Hepatocyte (in vitro differentiated cells): ENCODE data around the gene SPATA19. TPM values are rescaled to one million over a fixed set of nuclear protein-coding genes. Genes with fewer than 3 reads are reported as not detected.

Experiments used
- DNase-seq: peaks from one replicate; pipeline ENCODE4 v3.0.0-alpha.2; 2016; ENCODE audit warnings: low spot score
- H2AFZ ChIP-seq: fragments of 200-600 bp; sonication (generic); 2 replicates; pipeline ENCODE4 v1.6.0; 2016; ENCODE audit warnings: antibody characterized with exemption, mild to moderate bottlenecking
- H3K27ac ChIP-seq: fragments of 200-600 bp; sonication (generic); 2 replicates; pipeline ENCODE4 v1.5.1; 2016; ENCODE audit warnings: mild to moderate bottlenecking
- H3K27me3 ChIP-seq: fragments of 200-600 bp; sonication (generic); 2 replicates; pipeline ENCODE4 v1.6.1; 2016
- H3K36me3 ChIP-seq: fragments of 200-600 bp; sonication (generic); replicated peaks from 2 replicates; pipeline ENCODE4 v1.5.1; 2016; ENCODE audit warnings: low read depth; ENCODE audit not compliant: insufficient read depth
- H3K4me1 ChIP-seq: fragments of 200-600 bp; sonication (generic); 2 replicates; pipeline ENCODE4 v1.5.1; 2016; ENCODE audit warnings: mild to moderate bottlenecking, moderate library complexity; ENCODE audit not compliant: insufficient read depth
- H3K4me2 ChIP-seq: fragments of 200-600 bp; sonication (generic); 2 replicates; pipeline ENCODE4 v1.6.0; 2016
- H3K4me3 ChIP-seq: fragments of 200-600 bp; sonication (generic); 2 replicates; pipeline ENCODE4 v1.5.1; 2016; ENCODE audit warnings: mild to moderate bottlenecking
- H3K79me2 ChIP-seq: fragments of 200-600 bp; sonication (generic); 2 replicates; pipeline ENCODE4 v1.6.0; 2017; ENCODE audit warnings: mild to moderate bottlenecking
- H3K9me2 ChIP-seq: fragments of 200-600 bp; sonication (generic); replicated peaks from 2 replicates; pipeline ENCODE4 v1.6.0; 2017; ENCODE audit warnings: mild to moderate bottlenecking; ENCODE audit not compliant: insufficient read depth
- H3K9me3 ChIP-seq: fragments of 200-600 bp; sonication (generic); 2 replicates; pipeline ENCODE4 v1.5.1; 2016; ENCODE audit warnings: low read depth, mild to moderate bottlenecking
- H4K20me1 ChIP-seq: fragments of 200-600 bp; sonication (generic); 2 replicates; pipeline ENCODE4 v1.6.0; 2016; ENCODE audit warnings: mild to moderate bottlenecking; ENCODE audit not compliant: insufficient read depth, poor library complexity, severe bottlenecking
- CTCF ChIP-seq: fragments of 200-600 bp; sonication (generic); IDR thresholded peaks from 2 replicates; pipeline ENCODE4 v1.5.1; 2016; ENCODE audit warnings: antibody characterized with exemption, mild to moderate bottlenecking; ENCODE audit not compliant: poor library complexity
- EZH2 ChIP-seq: fragments of 200-600 bp; sonication (generic); IDR thresholded peaks from 2 replicates; pipeline ENCODE4 v1.6.1; 2016; ENCODE audit warnings: antibody characterized with exemption, mild to moderate bottlenecking, borderline replicate concordance
- EZH2phosphoT487 ChIP-seq: fragments of 200-600 bp; sonication (generic); IDR thresholded peaks from one replicate; pipeline ENCODE4 v1.6.1; 2018; ENCODE audit warnings: antibody characterized with exemption, mild to moderate bottlenecking, low read depth, moderate library complexity; ENCODE audit not compliant: unreplicated experiment, severe bottlenecking
- WGBS: methylation state at CpG from one replicate; pipeline ENCODE4 v1.1.6; 2016; ENCODE audit warnings: low lambda C conversion rate; ENCODE audit errors: missing lambda C conversion rate; 5-methylcytosine and 5-hydroxymethylcytosine counted together
- polyA plus RNA-seq: library from polyadenylated mRNA; unstranded; fragments of >200 nt; fragmentation: Nextera tagmentation; extraction: Ambion mirVana; gene quantifications from 2 replicates; pipeline ENCODE4 v1.2.1, GENCODE V29; 2016
- total RNA-seq: library from RNA; depleted of rRNA; stranded (reverse); fragments of >200 nt; gene quantifications from 2 replicates; pipeline ENCODE4 v1.2.3, GENCODE V29; 2014

Gene SPATA19
- total and polyA plus RNA-seq, 2 experiments from 2014 or later: not detected

- H3K9me3 ChIP-seq: no peaks in the 10 kb centered on the region
- no peak overlapping the region for H3K4me2 ChIP-seq
- no peak overlapping the region for H3K4me3 ChIP-seq
- H3K36me3 ChIP-seq: no peaks in the 10 kb centered on the region
- no peaks in the 10 kb centered on the region for H4K20me1 ChIP-seq
- H3K27ac ChIP-seq: no peak overlapping the region
- H3K9me2 ChIP-seq: no peaks in the 10 kb centered on the region
- DNase-seq: no peak
- peaks cover 7% of the 10 kb centered on the region for H3K27me3 ChIP-seq
- H2AFZ ChIP-seq: no peak overlapping the region
- H3K4me1 ChIP-seq: no peaks in the 10 kb centered on the region
- 80% methylated on average over 5 of the region's 5 CpGs for WGBS
- no peaks in the 10 kb centered on the region for H3K79me2 ChIP-seq
- TF ChIP-seq EZH2: no peak
- no peak for TF ChIP-seq CTCF
- no peak for TF ChIP-seq EZH2phosphoT487
Measured at GRCh38 chr11:133828871-133829270, 16.4 kb downstream of the SPATA19 start.

GRCh38 chr11:133827556-133827955 is 17.8 kb downstream of the SPATA19 start:
- H3K36me3 ChIP-seq: no peaks in the 10 kb centered on the region
- no peaks in the 10 kb centered on the region for H3K79me2 ChIP-seq
- 90% methylated on average over 3 of the region's 3 CpGs for WGBS
- no peak overlapping the region for H3K27ac ChIP-seq
- DNase-seq: no peak
- peaks cover 9% of the 10 kb centered on the region for H3K27me3 ChIP-seq
- no peaks in the 10 kb centered on the region for H3K4me1 ChIP-seq
- no peak overlapping the region for H3K4me2 ChIP-seq
- no peak overlapping the region for H3K4me3 ChIP-seq
- no peaks in the 10 kb centered on the region for H3K9me2 ChIP-seq
- H2AFZ ChIP-seq: no peak overlapping the region
- TF ChIP-seq EZH2 (no peak), EZH2phosphoT487 (no peak), CTCF (no peak)
- no peaks in the 10 kb centered on the region for H3K9me3 ChIP-seq
- no peaks in the 10 kb centered on the region for H4K20me1 ChIP-seq

- H3K4me1 ChIP-seq: no peaks in the 10 kb centered on the region
- H3K27me3 ChIP-seq: peaks cover 9% of the 10 kb centered on the region
- H3K9me2 ChIP-seq: no peaks in the 10 kb centered on the region
- H3K79me2 ChIP-seq: no peaks in the 10 kb centered on the region
- WGBS: 83% methylated on average over 4 of the region's 4 CpGs
- no peak overlapping the region for H3K27ac ChIP-seq
- no peak overlapping the region for H3K4me2 ChIP-seq
- H3K36me3 ChIP-seq: no peaks in the 10 kb centered on the region
- H4K20me1 ChIP-seq: no peaks in the 10 kb centered on the region
- no peak overlapping the region for H2AFZ ChIP-seq
- no peak for DNase-seq
- no peak overlapping the region for H3K4me3 ChIP-seq
- no peaks in the 10 kb centered on the region for H3K9me3 ChIP-seq
- TF ChIP-seq CTCF (no peak), EZH2phosphoT487 (no peak), EZH2 (no peak)
Measured at GRCh38 chr11:133826866-133827265, 18.4 kb downstream of the SPATA19 start.

- TF ChIP-seq EZH2phosphoT487: no peak
- no peak for TF ChIP-seq EZH2
- TF ChIP-seq CTCF: no peak
- Histone ChIP-seq H3K27ac (no peak overlapping the region), H3K79me2 (no peaks in the 10 kb centered on the region), H3K4me2 (no peak overlapping the region), H2AFZ (no peak overlapping the region), H3K27me3 (peaks cover 12% of the 10 kb centered on the region), H4K20me1 (no peaks in the 10 kb centered on the region), H3K4me3 (no peak overlapping the region), H3K36me3 (no peaks in the 10 kb centered on the region), H3K4me1 (no peaks in the 10 kb centered on the region), H3K9me3 (no peaks in the 10 kb centered on the region), H3K9me2 (no peaks in the 10 kb centered on the region)
- 81% methylated on average over 3 of the region's 3 CpGs for WGBS
- no peak for DNase-seq
Measured at GRCh38 chr11:133825666-133826065, 19.6 kb downstream of the SPATA19 start.
